SK-N-SH (cell line): ENCODE data around the gene AUTS2. TPM values are rescaled to one million over a fixed set of nuclear protein-coding genes. Genes with fewer than 3 reads are reported as not detected.

Experiments
- CTCF ChIA-PET: fragments of 300-600, 350-600 bp; formaldehyde crosslinking; extraction: SDS; loops from one replicate; lab custom pipeline; 2021; lab: Yijun Ruan, JAX
- POLR2A ChIA-PET: fragments of 350-600 bp; sonication (Branson Sonifier 250); formaldehyde crosslinking; extraction: SDS; loops from one replicate; lab custom pipeline; 2020; ENCODE audit warnings: antibody characterized with exemption, inconsistent platforms; lab: Yijun Ruan, JAX
- DNase-seq: peaks from one replicate; pipeline ENCODE4 v3.0.0; 2012
- H2AFZ ChIP-seq: fragments of 200-600 bp; sonication (generic); 2 replicates; pipeline ENCODE4 v1.8.1; 2016; ENCODE audit warnings: antibody characterized with exemption, mild to moderate bottlenecking, low read depth
- H3F3A ChIP-seq: fragments of 200-600 bp; sonication (generic); replicated peaks from 2 replicates; pipeline ENCODE3; 2016; ENCODE audit warnings: antibody characterized with exemption, mild to moderate bottlenecking; ENCODE audit not compliant: insufficient read depth
- H3K27ac ChIP-seq, 2 experiments: fragments of 200-500 bp in 1 of 2; fragments of 200-600 bp in 1 of 2; sonication (Bioruptor generic) in 1 of 2; sonication (generic), shearing (Covaris generic) in 1 of 2; 2 replicates each; pipeline versions ENCODE4 v1.5.1 to v1.6.1; 2014 to 2016; ENCODE audit warnings: low read depth in 2 of 2, inconsistent platforms in 1 of 2, low read length in 1 of 2, mild to moderate bottlenecking in 1 of 2, mixed read lengths in 1 of 2
- H3K27me3 ChIP-seq: fragments of 200-600 bp; sonication (generic), shearing (Covaris generic); 2 replicates; pipeline ENCODE4 v1.6.1; 2016; ENCODE audit warnings: mixed run types; ENCODE audit not compliant: insufficient read depth
- H3K36me3 ChIP-seq, 2 experiments: fragments of 200-500 bp in 1 of 2; fragments of 200-600 bp in 1 of 2; sonication (Bioruptor generic) in 1 of 2; sonication (generic) in 1 of 2; replicated peaks in 1 of 2; 2 replicates each; pipeline versions ENCODE3 to v1.5.1; 2014 to 2016; ENCODE audit warnings: low read length in 1 of 2, mild to moderate bottlenecking in 1 of 2; ENCODE audit not compliant: insufficient read depth in 2 of 2, control insufficient read depth in 1 of 2
- H3K4me1 ChIP-seq, 2 experiments: fragments of 200-500 bp in 1 of 2; fragments of 200-600 bp in 1 of 2; sonication (Bioruptor generic) in 1 of 2; sonication (generic), shearing (Covaris generic) in 1 of 2; 2 replicates each; pipeline versions ENCODE4 v1.5.1 to v1.6.1; 2014 to 2016; ENCODE audit warnings: low read depth in 1 of 2, low read length in 1 of 2, mixed run types in 1 of 2; ENCODE audit not compliant: insufficient read depth in 2 of 2, control insufficient read depth in 1 of 2
- H3K4me2 ChIP-seq: fragments of 200-600 bp; sonication (generic), shearing (Covaris generic); 2 replicates; pipeline ENCODE4 v1.6.1; 2017; ENCODE audit warnings: mixed run types
- H3K4me3 ChIP-seq, 2 experiments: fragments of 200-500 bp in 1 of 2; fragments of 200-600 bp in 1 of 2; sonication (Bioruptor generic) in 1 of 2; sonication (generic), shearing (Covaris generic) in 1 of 2; 2 replicates each; pipeline versions ENCODE4 v1.5.1 to v1.8.1; 2014 to 2016; ENCODE audit warnings: low read depth in 2 of 2, inconsistent platforms in 1 of 2, low read length in 1 of 2, mild to moderate bottlenecking in 1 of 2, mixed read lengths in 1 of 2, moderate library complexity in 1 of 2
- H3K79me2 ChIP-seq: fragments of 200-600 bp; sonication (generic); 2 replicates; pipeline ENCODE4 v1.8.1; 2017; ENCODE audit warnings: mild to moderate bottlenecking; ENCODE audit not compliant: insufficient read depth
- H3K9ac ChIP-seq: fragments of 200-600 bp; sonication (generic); 2 replicates; pipeline ENCODE4 v1.6.1; 2017; ENCODE audit warnings: mixed run types
- H3K9me2 ChIP-seq: fragments of 200-600 bp; sonication (generic); 2 replicates; pipeline ENCODE4 v1.6.1; 2017; ENCODE audit warnings: mixed run types
- H3K9me3 ChIP-seq: fragments of 200-600 bp; sonication (generic); 2 replicates; pipeline ENCODE4 v1.6.1; 2017; ENCODE audit warnings: mixed run types, mild to moderate bottlenecking, moderate library complexity
- H4K20me1 ChIP-seq: fragments of 200-600 bp; sonication (generic); 2 replicates; pipeline ENCODE4 v1.6.1; 2017; ENCODE audit warnings: mild to moderate bottlenecking, mixed run types; ENCODE audit not compliant: insufficient read depth
- CHD2 ChIP-seq: fragments of 150-350 bp; IDR thresholded peaks from 2 replicates; pipeline ENCODE4 v1.6.1; 2018; ENCODE audit warnings: low read length; ENCODE audit not compliant: partially characterized antibody
- CTCF ChIP-seq: fragments of 200-600 bp; sonication (generic); IDR thresholded peaks from 2 replicates; pipeline ENCODE4 v1.6.1; 2017; ENCODE audit warnings: antibody characterized with exemption, mild to moderate bottlenecking, moderate library complexity
- EP300 ChIP-seq, 2 experiments: IDR thresholded peaks; 2 replicates each; pipeline versions ENCODE4 v1.4.0 to v1.6.1; 2012; ENCODE audit warnings: borderline replicate concordance in 1 of 2, low read depth in 1 of 2, low read length in 1 of 2
- FOSL2 ChIP-seq: IDR thresholded peaks from 2 replicates; pipeline ENCODE4 v1.4.0; 2012; ENCODE audit warnings: low read depth, mild to moderate bottlenecking, moderate library complexity, borderline replicate concordance
- FOXJ3 ChIP-seq: sonication (generic); formaldehyde crosslinking; IDR thresholded peaks from 2 replicates; pipeline ENCODE4 v1.5.1; 2020; ENCODE audit warnings: mild to moderate bottlenecking, missing genetic modification reagents
- GABPA ChIP-seq: IDR thresholded peaks from 2 replicates; pipeline ENCODE4 v1.4.0; 2012; ENCODE audit warnings: low read depth, mild to moderate bottlenecking
- GATA2 ChIP-seq: sonication (generic); formaldehyde crosslinking; IDR thresholded peaks from 2 replicates; pipeline ENCODE4 v1.5.0; 2020; ENCODE audit warnings: mild to moderate bottlenecking, missing genetic modification reagents
- NRF1 ChIP-seq: IDR thresholded peaks from 2 replicates; pipeline ENCODE4 v1.6.1; 2012; ENCODE audit warnings: low read depth, mild to moderate bottlenecking, low read length
- POLR2AphosphoS5 ChIP-seq: IDR thresholded peaks from 2 replicates; pipeline ENCODE4 v1.6.1; 2012; ENCODE audit warnings: low read depth, low read length
- REST ChIP-seq: IDR thresholded peaks from 2 replicates; pipeline ENCODE4 v1.6.1; 2012; ENCODE audit warnings: mild to moderate bottlenecking, low read depth, low read length, moderate library complexity
- RXRA ChIP-seq: IDR thresholded peaks from 2 replicates; pipeline ENCODE4 v1.4.0; 2012; ENCODE audit warnings: low read depth, mild to moderate bottlenecking, borderline replicate concordance
- SMC3 ChIP-seq: IDR thresholded peaks from 2 replicates; pipeline ENCODE4 v1.6.1; 2012; ENCODE audit warnings: low read depth, low read length, improper control_type of control experiment
- TCF12 ChIP-seq: IDR thresholded peaks from 2 replicates; pipeline ENCODE4 v1.4.0; 2012
- TEAD4 ChIP-seq: IDR thresholded peaks from 2 replicates; pipeline ENCODE4 v1.4.0; 2012; ENCODE audit warnings: mild to moderate bottlenecking, borderline replicate concordance; ENCODE audit not compliant: insufficient read depth
- WGBS: methylation state at CpG from one replicate; pipeline ENCODE4 v1.1.6; 2017; ENCODE audit warnings: low lambda C conversion rate; 5-methylcytosine and 5-hydroxymethylcytosine counted together
- polyA plus RNA-seq, 3 experiments: library from polyadenylated mRNA; depleted of rRNA; stranded (reverse); fragments of >200 nt; gene quantifications; 2 replicates each; pipeline ENCODE4 v1.2.3, GENCODE V29; 2012

The AUTS2 gene
- polyA plus RNA-seq, 1 of the 3 experiments (the other 2 are of a cell fraction), result 15.6 TPM

GRCh38 chr7:69967689-69968450 is 369.6 kb downstream of the AUTS2 start:
- no peak overlapping the region for H3K4me2 ChIP-seq
- TF ChIP-seq FOXJ3, result no peak
- no peak for TF ChIP-seq POLR2AphosphoS5
- no peak for TF ChIP-seq EP300 (IDR thresholded peaks at IDR 0.05; ENCODE audit: borderline replicate concordance in 1 of 2, low read depth in 1 of 2, low read length in 1 of 2)
- TF ChIP-seq REST, result no peak
- TF ChIP-seq CTCF, result no peak
- peaks cover 6% of the 10 kb centered on the region for H4K20me1 ChIP-seq
- H3K79me2 ChIP-seq, result no peaks in the 10 kb centered on the region; the same call in 1 of the 2 replicates
- H3K27me3 ChIP-seq, result no peaks in the 10 kb centered on the region
- WGBS, result 93% methylated on average over 3 of the region's 3 CpGs
- no peaks in the 10 kb centered on the region for H3K9me2 ChIP-seq
- no peak overlapping the region for H2AFZ ChIP-seq
- no peak for DNase-seq
- POLR2A ChIA-PET, result no interaction called here
- CTCF ChIA-PET, result interaction anchor here (0.7 to 1.7 kb wide), 5 partner anchors 11 to 70 kb away, joined by 3 read pairs; no protein-coding TSS in a partner anchor
- H3K4me1 ChIP-seq, result peaks cover 1 to 27% of the 10 kb centered on the region in 2 experiments; a peak in 3 of 4 replicates
- no peak overlapping the region for H3K4me3 ChIP-seq
- H3K9ac ChIP-seq, result no peak overlapping the region
- peaks cover 2% of the 10 kb centered on the region for H3F3A ChIP-seq
- H3K36me3 ChIP-seq, result no peaks in the 10 kb centered on the region
- H3K27ac ChIP-seq, result 0 out of 4 replicates have a peak overlapping the region, but pooled peaks of 1 of the 2 experiments have one; percentile 6
- H3K9me3 ChIP-seq, result no peaks in the 10 kb centered on the region

GRCh38 chr7:69968969-69969556 is 370.8 kb downstream of the AUTS2 start:
- no peak for DNase-seq
- Histone ChIP-seq H2AFZ (no peak overlapping the region), H3K9ac (no peak overlapping the region), H3K4me2 (no peak overlapping the region), H3K27me3 (no peaks in the 10 kb centered on the region), H4K20me1 (peaks cover 4% of the 10 kb centered on the region), H3K9me2 (no peaks in the 10 kb centered on the region), H3K4me3 (no peak overlapping the region), H3K27ac (no peak overlapping the region), H3K9me3 (no peaks in the 10 kb centered on the region), H3F3A (no peaks in the 10 kb centered on the region), H3K79me2 (no peaks in the 10 kb centered on the region; the same call in 1 of the 2 replicates), H3K4me1 (peaks cover 0 to 20% of the 10 kb centered on the region in 2 experiments; a peak in 2 of 4 replicates), H3K36me3 (no peaks in the 10 kb centered on the region)
- WGBS, result 79% methylated on average over 4 of the region's 4 CpGs
- ChIA-PET POLR2A (no interaction called here), CTCF (interaction anchor here (1.7 kb wide), 1 partner anchor 31 kb away, joined by 3 read pairs; no protein-coding TSS in a partner anchor)
- no peak for TF ChIP-seq SMC3
- no peak for TF ChIP-seq NRF1
- no peak for TF ChIP-seq EP300 (IDR thresholded peaks at IDR 0.05; ENCODE audit: borderline replicate concordance in 1 of 2, low read depth in 1 of 2, low read length in 1 of 2)
- no peak for TF ChIP-seq REST
- no peak for TF ChIP-seq TCF12
- no peak for TF ChIP-seq GATA2 (CRISPR knock-in tag)
- TF ChIP-seq RXRA, result no peak
- TF ChIP-seq FOSL2, result no peak
- no peak for TF ChIP-seq TEAD4
- TF ChIP-seq GABPA, result no peak
- no peak for TF ChIP-seq CHD2
